Astrocyte of the hippocampus (primary cell): ENCODE results near the gene RANBP9.

Experiments
- DNase-seq: peaks from one replicate; pipeline ENCODE4 v3.0.0; 2011; ENCODE audit warnings: low read depth, low spot score

The RANBP9 gene

GRCh38 chr6:13710552-13711323 is 897 bp downstream of the RANBP9 start:
- peak; percentile 60 for DNase-seq

- peak; percentile 50 for DNase-seq
These were observed 1.7 kb downstream of the RANBP9 start for GRCh38 chr6:13709689-13710551.

DNA sequence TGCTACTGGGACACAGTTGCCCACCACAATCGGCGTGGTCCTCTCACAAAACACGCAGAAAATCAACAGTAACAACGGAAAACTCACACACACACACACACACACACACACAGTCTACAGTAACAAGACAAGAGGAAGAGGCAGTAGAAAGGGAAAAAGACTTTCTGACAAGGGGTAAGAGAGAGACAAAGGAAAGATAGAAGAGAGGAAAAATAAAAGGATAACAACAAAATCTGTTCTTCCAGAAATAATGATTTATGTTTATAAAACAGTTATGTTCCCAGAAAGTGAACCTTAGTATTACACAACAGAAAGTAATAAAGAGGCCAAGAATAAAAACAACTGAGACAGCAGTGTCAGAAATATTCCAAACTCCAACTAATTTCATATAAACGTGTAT is 2.9 kb downstream of the RANBP9 start:
- peak; percentile 25 for DNase-seq

- DNase-seq = no peak
These were observed 8.1 kb downstream of the RANBP9 start for GRCh38 chr6:13703496-13703895.

GRCh38 chr6:13702809-13703302 is 8.8 kb downstream of the RANBP9 start:
- DNase-seq = no peak

DNA sequence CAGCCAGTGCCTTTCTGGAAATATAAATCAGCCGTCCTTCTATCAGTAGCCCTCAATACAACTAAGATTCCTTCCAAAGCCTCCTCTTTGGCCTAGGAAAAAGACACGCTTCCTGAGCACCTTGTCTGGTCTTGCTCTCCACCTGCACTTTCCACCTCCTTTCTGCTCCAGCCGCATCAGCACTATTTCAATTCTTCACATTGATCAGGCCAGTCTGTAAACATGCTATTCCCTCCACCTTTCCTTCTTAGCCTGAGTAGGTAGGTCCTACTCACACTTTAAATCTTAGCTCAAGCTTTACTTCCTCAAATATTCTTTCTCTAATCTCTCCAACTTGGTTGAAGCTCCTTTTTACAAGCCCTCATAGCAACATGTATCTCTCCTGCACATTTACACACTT is 11.4 kb downstream of the RANBP9 start:
- no peak for DNase-seq

- no peak for DNase-seq
These were observed 12.9 kb downstream of the RANBP9 start for GRCh38 chr6:13698715-13699114.

DNA sequence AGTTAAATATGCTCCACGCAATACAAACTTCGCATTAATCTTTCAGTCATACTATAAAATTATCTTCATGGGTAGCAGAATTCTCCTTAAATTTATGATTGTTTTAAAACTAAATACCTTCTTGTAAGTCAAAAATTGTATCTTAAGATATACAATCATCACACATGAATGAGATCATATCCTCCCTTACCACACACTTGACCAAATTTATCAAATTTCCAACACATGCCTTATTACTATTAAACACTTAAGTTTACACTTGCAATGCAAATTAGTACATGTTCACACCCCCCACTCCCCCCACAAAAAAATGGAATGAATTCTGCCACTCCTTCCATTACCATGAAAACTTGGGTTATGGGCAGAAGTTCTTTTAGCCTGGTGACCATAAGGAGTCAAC is 13.8 kb downstream of the RANBP9 start:
- no peak for DNase-seq

- DNase-seq = peak; percentile 42
These were observed 15.4 kb downstream of the RANBP9 start for GRCh38 chr6:13696226-13696625.

GRCh38 chr6:13695252-13695651 is 16.4 kb downstream of the RANBP9 start:
- no peak for DNase-seq

GRCh38 chr6:13694562-13694961 is 17.1 kb downstream of the RANBP9 start:
- no peak for DNase-seq

GRCh38 chr6:13689511-13690256 is 22.0 kb downstream of the RANBP9 start:
- no peak for DNase-seq

DNA sequence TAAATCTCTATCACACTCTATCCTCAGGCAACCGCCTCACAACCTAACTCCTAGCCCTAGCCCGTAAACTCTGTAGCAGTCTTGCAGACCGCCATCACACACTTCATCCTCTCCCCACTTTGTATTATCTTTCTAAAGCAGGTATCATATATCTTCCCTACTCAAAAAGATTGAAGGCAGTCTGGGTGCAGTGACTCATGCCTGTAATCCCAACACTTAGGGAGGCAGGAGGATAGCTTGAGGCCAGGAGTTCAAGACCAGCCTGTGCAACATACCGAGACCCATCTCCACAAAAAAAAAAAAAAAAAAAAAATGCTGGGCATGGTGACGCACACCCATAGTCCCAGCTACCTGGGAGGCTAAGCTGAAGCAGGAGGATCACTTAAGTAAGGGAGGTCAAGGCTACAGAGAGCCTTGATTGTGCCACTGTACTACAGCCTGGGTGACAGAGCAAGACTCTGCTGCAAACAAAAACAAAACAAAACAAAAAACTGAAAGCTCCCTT is 22.9 kb downstream of the RANBP9 start:
- DNase-seq = no peak

DNA sequence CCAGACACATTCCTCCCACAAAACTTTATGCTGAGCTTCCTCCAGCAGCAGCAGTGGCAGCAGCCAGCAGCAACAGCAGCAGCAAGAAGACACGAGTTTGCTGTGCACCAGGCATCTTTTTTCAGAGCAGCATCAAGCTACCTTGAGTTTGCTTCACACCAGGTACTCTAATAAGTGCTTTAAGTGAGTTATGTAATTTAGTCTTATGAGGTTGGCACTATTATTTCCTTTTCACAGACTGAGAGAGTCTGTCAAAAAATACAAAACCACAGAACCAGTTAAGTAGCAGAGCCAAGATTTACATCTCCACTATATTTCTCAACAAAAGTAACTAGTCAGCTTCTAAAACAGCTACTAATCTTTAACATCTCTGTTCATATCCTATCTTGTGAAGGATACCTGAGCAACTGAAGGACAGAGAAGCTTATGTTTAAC is 23.7 kb downstream of the RANBP9 start:
- DNase-seq = no peak

DNA sequence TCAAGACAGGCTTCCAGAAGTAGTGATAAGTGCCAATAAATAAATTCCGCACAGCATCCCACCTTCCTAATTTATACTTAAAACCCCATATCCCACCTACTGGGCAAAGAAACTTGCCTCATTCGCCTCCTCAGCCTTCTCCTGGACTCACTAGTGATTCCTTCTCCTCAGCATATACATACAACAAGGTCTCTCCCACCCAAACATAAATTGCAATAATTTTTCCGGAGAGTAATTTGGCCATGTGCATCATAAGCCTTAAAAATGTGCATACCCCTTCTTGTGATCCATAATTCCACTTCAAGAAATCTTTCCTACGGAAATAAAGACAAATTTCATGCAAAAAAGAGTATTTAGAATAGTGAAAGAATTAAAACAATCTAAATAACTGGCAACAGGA is 26.8 kb downstream of the RANBP9 start:
- DNase-seq = no peak

- no peak for DNase-seq
These were observed 28.6 kb downstream of the RANBP9 start for GRCh38 chr6:13683038-13683437.

DNA sequence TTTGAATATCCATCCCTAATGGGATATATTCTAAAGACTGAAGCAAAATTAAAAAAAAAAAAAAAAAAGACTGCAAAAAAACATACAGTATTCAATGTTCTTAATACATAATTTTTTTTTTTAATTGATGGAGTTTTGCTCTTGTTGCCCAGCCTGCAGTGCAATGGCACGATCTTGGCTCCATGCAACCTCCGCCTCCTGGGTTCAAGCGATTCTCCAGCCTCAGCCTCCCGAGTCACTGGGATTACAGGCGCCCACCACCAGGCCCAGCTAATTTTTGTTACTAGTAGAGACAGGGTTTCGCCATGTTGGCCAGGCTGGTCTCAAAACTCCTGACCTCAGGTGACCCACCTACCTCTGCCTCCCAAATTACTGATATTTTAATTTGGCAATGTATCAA is 29.3 kb downstream of the RANBP9 start:
- DNase-seq = no peak

DNA sequence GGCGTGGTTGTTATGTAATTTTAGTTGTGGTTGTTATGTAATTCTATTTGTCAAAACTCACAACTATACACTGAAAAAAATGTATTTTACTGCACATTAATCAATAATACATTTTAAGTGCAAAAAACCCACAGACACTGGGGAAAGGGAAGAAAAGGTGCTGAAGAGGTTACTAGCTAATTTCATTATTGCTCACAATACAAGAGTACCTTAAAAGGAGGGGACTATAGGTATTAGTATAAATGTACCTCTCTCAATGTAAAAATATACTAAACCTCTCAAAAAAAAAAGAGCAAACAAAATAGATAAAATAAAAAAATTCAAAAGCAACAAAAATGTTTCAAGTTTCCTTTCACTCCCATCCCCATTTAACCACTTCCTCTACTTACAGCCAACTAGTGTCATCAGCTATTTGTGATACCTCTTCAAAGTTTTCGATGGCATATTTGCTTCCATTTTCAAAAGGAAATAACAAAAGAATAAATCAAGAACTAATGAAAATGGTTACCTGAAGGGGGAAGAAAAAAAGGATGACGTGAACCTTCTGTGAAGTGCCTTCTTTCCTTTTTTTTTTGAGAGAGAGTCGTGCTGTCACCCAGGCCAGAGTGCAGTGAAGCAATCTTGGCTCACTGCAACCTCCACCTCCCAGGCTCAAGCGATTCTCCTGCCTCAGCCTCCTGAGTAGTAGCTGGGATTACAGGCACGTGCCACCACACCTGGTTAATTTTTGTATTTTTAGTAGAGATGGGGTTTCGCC is 30.2 kb downstream of the RANBP9 start:
- DNase-seq = no peak

DNA sequence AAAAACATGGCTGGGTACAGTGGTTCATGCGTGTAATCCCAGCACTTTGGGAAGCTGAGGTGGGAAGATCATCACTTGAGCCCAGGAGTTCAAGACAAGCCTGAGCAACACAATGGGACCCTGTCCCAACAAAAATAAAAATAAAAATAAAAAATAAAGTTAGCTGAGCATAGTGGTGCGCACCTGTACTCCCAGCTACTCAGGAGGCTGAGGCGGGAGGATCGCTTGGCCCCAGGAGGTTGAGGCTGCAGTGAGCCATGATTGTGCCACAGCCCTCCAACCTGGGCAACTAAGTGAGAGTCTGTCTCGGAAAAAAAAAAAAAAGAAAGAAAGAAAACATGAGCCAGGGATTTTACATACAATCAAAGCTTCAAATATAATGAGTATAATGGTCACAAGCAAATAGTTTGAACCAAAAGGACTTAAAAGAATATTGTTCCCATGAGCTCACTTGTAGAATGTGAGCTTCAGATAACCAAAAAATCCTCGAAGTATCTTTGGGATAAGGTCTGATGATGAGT is 31.1 kb downstream of the RANBP9 start:
- DNase-seq = no peak

GRCh38 chr6:13679996-13680395 is 31.6 kb downstream of the RANBP9 start:
- no peak for DNase-seq
